GM12801 (cell line): ENCODE results near the gene SRP54.

Experiments used
- CTCF ChIP-seq: IDR thresholded peaks from one replicate; pipeline ENCODE4 v1.5.1; 2011; ENCODE audit warnings: control low read depth; ENCODE audit not compliant: insufficient read length; ENCODE audit errors: extremely low read depth

The SRP54 gene

GRCh38 chr14:34946699-34947098, 36.1 kb upstream of the SRP54 start:
- no peak for TF ChIP-seq CTCF

GRCh38 chr14:34951286-34951685, 31.5 kb upstream of the SRP54 start:
- no peak for TF ChIP-seq CTCF

GRCh38 chr14:34956931-34957330, 25.9 kb upstream of the SRP54 start:
- no peak for TF ChIP-seq CTCF

GRCh38 chr14:34957771-34958286, 25.0 kb upstream of the SRP54 start:
- no peak for TF ChIP-seq CTCF

- TF ChIP-seq CTCF: no peak
Observed at GRCh38 chr14:34964977-34965764, 17.6 kb upstream of the SRP54 start.

- no peak for TF ChIP-seq CTCF
Observed at GRCh38 chr14:34965912-34966311, 16.9 kb upstream of the SRP54 start.

- TF ChIP-seq CTCF: no peak
Observed at GRCh38 chr14:34966413-34966812, 16.4 kb upstream of the SRP54 start.
